ENCODE measurements around the gene ASCC1. TPM values are rescaled to one million over a fixed set of nuclear protein-coding genes. Genes with fewer than 3 reads are reported as not detected.

The ASCC1 gene
- total RNA-seq, 3 donors from 2014 or later: 18.0 to 23.6 (median 21.4) TPM

- no peak for DNase-seq
- no peak for ATAC-seq
Measured at GRCh38 chr10:72096115-72097000, 119.7 kb downstream of the ASCC1 start.

GRCh38 chr10:72095195-72095594 is 120.9 kb downstream of the ASCC1 start:
- H3K9me3 ChIP-seq: no peaks in the 10 kb centered on the region
- DNase-seq: no peak
- H3K4me1 ChIP-seq (ENCODE audit: low read depth): peaks cover 10% of the 10 kb centered on the region
- no peak for TF ChIP-seq CTCF (IDR thresholded peaks at IDR 0.05)
- ATAC-seq: no peak
- intact Hi-C loops (cut with DNase I, micrococcal nuclease): no loop called here
- no peaks in the 10 kb centered on the region for H3K36me3 ChIP-seq (ENCODE audit: low read depth)
- H3K4me3 ChIP-seq: no peak overlapping the region

More at GRCh38 chr10:72096115-72097000, 119.7 kb downstream of the ASCC1 start:
- no peaks in the 10 kb centered on the region for H3K36me3 ChIP-seq (ENCODE audit: low read depth)
- intact Hi-C loops (cut with DNase I, micrococcal nuclease): no loop called here
- H3K4me1 ChIP-seq (ENCODE audit: low read depth): peaks cover 10% of the 10 kb centered on the region
- H3K4me3 ChIP-seq: no peak overlapping the region
- no peak for TF ChIP-seq CTCF (IDR thresholded peaks at IDR 0.05)
- no peaks in the 10 kb centered on the region for H3K9me3 ChIP-seq

GRCh38 chr10:72094574-72094973 is 121.5 kb downstream of the ASCC1 start:
- TF ChIP-seq CTCF (IDR thresholded peaks at IDR 0.05): no peak
- H3K9me3 ChIP-seq: no peaks in the 10 kb centered on the region
- no peaks in the 10 kb centered on the region for H3K36me3 ChIP-seq (ENCODE audit: low read depth)
- H3K4me1 ChIP-seq (ENCODE audit: low read depth): peaks cover 12% of the 10 kb centered on the region
- intact Hi-C loops (cut with DNase I, micrococcal nuclease): no loop called here
- no peak overlapping the region for H3K4me3 ChIP-seq
- DNase-seq (no peak), ATAC-seq (no peak)

GRCh38 chr10:72093450-72093849 is 122.6 kb downstream of the ASCC1 start:
- no peak for ATAC-seq
- no peak overlapping the region for H3K4me3 ChIP-seq
- no peaks in the 10 kb centered on the region for H3K9me3 ChIP-seq
- intact Hi-C loops (cut with DNase I, micrococcal nuclease): no loop called here
- peaks cover 8% of the 10 kb centered on the region for H3K4me1 ChIP-seq (ENCODE audit: low read depth)
- no peak for TF ChIP-seq CTCF (IDR thresholded peaks at IDR 0.05)
- H3K36me3 ChIP-seq (ENCODE audit: low read depth): no peaks in the 10 kb centered on the region
- no peak for DNase-seq

GRCh38 chr10:72092987-72093386 is 123.1 kb downstream of the ASCC1 start:
- no peak for TF ChIP-seq CTCF (IDR thresholded peaks at IDR 0.05)
- Histone ChIP-seq H3K4me3 (no peak overlapping the region), H3K36me3 (ENCODE audit: low read depth) (no peaks in the 10 kb centered on the region), H3K9me3 (no peaks in the 10 kb centered on the region), H3K4me1 (ENCODE audit: low read depth) (peaks cover 9% of the 10 kb centered on the region)
- intact Hi-C loops (cut with DNase I, micrococcal nuclease): no loop called here
- DNase-seq (no peak), ATAC-seq (no peak)
